Measurements from ENCODE around the gene THAP3.
"Not testable (repeated sequence)": the region's sequence is repeated elsewhere in the genome, so short reads cannot be mapped to it uniquely, and the experiment has no call there.

The THAP3 gene

GRCh38 chr1:6660415-6661049, 35.9 kb downstream of the THAP3 start:
- Mint-ChIP-seq H3K36me3 (peaks cover 5% of the 10 kb centered on the region), H3K9me3 (no peaks in the 10 kb centered on the region), H3K27ac (no peak overlapping the region), H3K4me1 (peaks cover 17% of the 10 kb centered on the region), H3K27me3 (no peaks in the 10 kb centered on the region), H3K4me3 (no peak overlapping the region)

GRCh38 chr1:6662468-6662867, 37.8 kb downstream of the THAP3 start:
- H3K4me3 Mint-ChIP-seq, H3K36me3 Mint-ChIP-seq, H3K27ac Mint-ChIP-seq, H3K27me3 Mint-ChIP-seq, H3K9me3 Mint-ChIP-seq: not testable (repeated sequence)
- peaks cover 17% of the 10 kb centered on the region for H3K4me1 Mint-ChIP-seq

GRCh38 chr1:6666696-6667095, 42.0 kb downstream of the THAP3 start:
- no peak overlapping the region for H3K27ac Mint-ChIP-seq
- no peaks in the 10 kb centered on the region for H3K27me3 Mint-ChIP-seq
- no peaks in the 10 kb centered on the region for H3K4me1 Mint-ChIP-seq
- no peak overlapping the region for H3K4me3 Mint-ChIP-seq
- H3K36me3 Mint-ChIP-seq: peaks cover 9% of the 10 kb centered on the region
- no peaks in the 10 kb centered on the region for H3K9me3 Mint-ChIP-seq

- Mint-ChIP-seq H3K27ac (no peak overlapping the region), H3K9me3 (no peaks in the 10 kb centered on the region), H3K27me3 (no peaks in the 10 kb centered on the region), H3K36me3 (peaks cover 10% of the 10 kb centered on the region), H3K4me1 (no peaks in the 10 kb centered on the region), H3K4me3 (no peak overlapping the region)
Measured at GRCh38 chr1:6667139-6667538, 42.5 kb downstream of the THAP3 start.

- H3K4me3 Mint-ChIP-seq: no peak overlapping the region
- no peaks in the 10 kb centered on the region for H3K27me3 Mint-ChIP-seq
- H3K9me3 Mint-ChIP-seq: no peaks in the 10 kb centered on the region
- no peaks in the 10 kb centered on the region for H3K4me1 Mint-ChIP-seq
- H3K36me3 Mint-ChIP-seq: peaks cover 8% of the 10 kb centered on the region
- H3K27ac Mint-ChIP-seq: no peak overlapping the region
Measured at GRCh38 chr1:6668503-6668902, 43.8 kb downstream of the THAP3 start.

GRCh38 chr1:6672558-6672957, 47.9 kb downstream of the THAP3 start:
- Mint-ChIP-seq H3K4me1 (no peaks in the 10 kb centered on the region), H3K36me3 (peaks cover 10% of the 10 kb centered on the region), H3K27me3 (no peaks in the 10 kb centered on the region), H3K4me3 (no peak overlapping the region), H3K9me3 (no peaks in the 10 kb centered on the region), H3K27ac (no peak overlapping the region)

- H3K36me3 Mint-ChIP-seq: peaks cover 18% of the 10 kb centered on the region
Measured at GRCh38 chr1:6673816-6674398, 49.2 kb downstream of the THAP3 start.

GRCh38 chr1:6674771-6675170, 50.1 kb downstream of the THAP3 start:
- H3K4me1 Mint-ChIP-seq: no peaks in the 10 kb centered on the region
- H3K27ac Mint-ChIP-seq: no peak overlapping the region
- H3K36me3 Mint-ChIP-seq: peaks cover 22% of the 10 kb centered on the region
- no peak overlapping the region for H3K4me3 Mint-ChIP-seq
- H3K9me3 Mint-ChIP-seq: no peaks in the 10 kb centered on the region
- H3K27me3 Mint-ChIP-seq: no peaks in the 10 kb centered on the region

More at GRCh38 chr1:6673816-6674398, 49.2 kb downstream of the THAP3 start:
- Mint-ChIP-seq H3K27me3 (no peaks in the 10 kb centered on the region), H3K4me3 (no peak overlapping the region), H3K9me3 (no peaks in the 10 kb centered on the region), H3K27ac (no peak overlapping the region), H3K4me1 (no peaks in the 10 kb centered on the region)

GRCh38 chr1:6675941-6676340, 51.3 kb downstream of the THAP3 start:
- Mint-ChIP-seq H3K27me3 (no peaks in the 10 kb centered on the region), H3K9me3 (no peaks in the 10 kb centered on the region), H3K4me3 (no peak overlapping the region), H3K36me3 (peaks cover 23% of the 10 kb centered on the region), H3K4me1 (no peaks in the 10 kb centered on the region), H3K27ac (no peak overlapping the region)

Data from activated naive CD4-positive, alpha-beta T cell treated with anti-CD3 and anti-CD28 coated beads, Interleukin-2, amount 50 U/mL, for 24 hours (primary cell).